K562 (cell line): ENCODE measurements around the gene CAMSAP3. TPM values are rescaled to one million over a fixed set of nuclear protein-coding genes. Genes with fewer than 3 reads are reported as not detected.

Source experiments
- CHD2 ChIP-seq: IDR thresholded peaks from 2 replicates; pipeline ENCODE4 v1.6.1; 2011; ENCODE audit warnings: low read depth, low read length
- CHD7 ChIP-seq: fragments of 200-600 bp; sonication (generic); IDR thresholded peaks from one replicate; pipeline ENCODE4 v1.6.1; 2012; ENCODE audit warnings: mild to moderate bottlenecking, low read depth, low read length, inconsistent platforms
- CTBP1 ChIP-seq: fragments of 450-650 bp; IDR thresholded peaks from 2 replicates; pipeline ENCODE4 v1.6.1; 2016; ENCODE audit warnings: borderline replicate concordance
- DMBX1 ChIP-seq: fragments of 250-450 bp; sonication (Bioruptor Pico); IDR thresholded peaks from 2 replicates; pipeline ENCODE4 v1.8.0; 2022; ENCODE audit warnings: inconsistent platforms, mild to moderate bottlenecking, moderate library complexity, borderline replicate concordance
- ETS2 ChIP-seq: IDR thresholded peaks from 2 replicates; pipeline ENCODE4 v1.6.1; 2016; ENCODE audit warnings: borderline replicate concordance, missing genetic modification characterization, mild to moderate bottlenecking, moderate library complexity, missing compliant biosample characterization; ENCODE audit not compliant: poor library complexity, severe bottlenecking
- GATA2 ChIP-seq: sonication (generic); formaldehyde crosslinking; IDR thresholded peaks from 2 replicates; pipeline ENCODE4 v1.4.0; 2020; ENCODE audit warnings: mild to moderate bottlenecking, missing genetic modification reagents
- GTF2B ChIP-seq: IDR thresholded peaks from 2 replicates; pipeline ENCODE4 v1.6.1; 2011; ENCODE audit not compliant: insufficient read length; ENCODE audit errors: extremely low read depth
- HES1 ChIP-seq: fragments of 450-650 bp; IDR thresholded peaks from 2 replicates; pipeline ENCODE4 v1.6.1; 2016; ENCODE audit warnings: low read depth, mild to moderate bottlenecking, moderate library complexity
- MCM2 ChIP-seq: fragments of 450-650 bp; IDR thresholded peaks from 2 replicates; pipeline ENCODE4 v1.6.1; 2017; ENCODE audit warnings: low read depth, mild to moderate bottlenecking
- NR2C1 ChIP-seq, 2 experiments: fragments of 450-650 bp; IDR thresholded peaks; 2 replicates each; pipeline ENCODE4 v1.6.1; 2017; ENCODE audit warnings: mild to moderate bottlenecking in 2 of 2, antibody characterized with exemption in 1 of 2, inconsistent platforms in 1 of 2, missing compliant biosample characterization in 1 of 2, missing genetic modification characterization in 1 of 2
- ZEB2 ChIP-seq: fragments of 450-650 bp; IDR thresholded peaks from 2 replicates; pipeline ENCODE4 v1.6.1; 2016
- ZNF518B ChIP-seq: fragments of 250-450 bp; sonication (Bioruptor Pico); IDR thresholded peaks from 2 replicates; pipeline ENCODE4 v1.5.0; 2021; ENCODE audit warnings: mild to moderate bottlenecking, moderate library complexity
- ZZZ3 ChIP-seq: fragments of 450-650 bp; IDR thresholded peaks from 2 replicates; pipeline ENCODE4 v1.6.1; 2016; ENCODE audit warnings: antibody characterized with exemption, mild to moderate bottlenecking, moderate library complexity
- polyA plus RNA-seq, 8 experiments: library from polyadenylated mRNA; depleted of rRNA in 4 of 8; stranded (reverse) in 5 of 8; unstranded in 3 of 8; fragments of >200 nt; fragmentation: Nextera tagmentation in 2 of 8; fragmentation: Illumina TruSeq in 1 of 8; extraction: Ambion mirVana in 2 of 8; extraction: Trizol in 1 of 8; gene quantifications; 2 replicates each; pipeline versions ENCODE4 v1.2.1 to v1.2.3, GENCODE V29; 2011 to 2014; ENCODE audit warnings: inconsistent platforms in 1 of 8, missing spikeins in 1 of 8
- total RNA-seq, 7 experiments: library from RNA; depleted of rRNA in 6 of 7; stranded (reverse); fragments of >200 nt in 6 of 7; fragmentation: Illumina TruSeq in 2 of 7; extraction: Trizol in 2 of 7; gene quantifications; 2 replicates each; pipeline versions ENCODE4 v1.2.1 to v1.2.3, GENCODE V29; 2011 to 2021; ENCODE audit warnings: low replicate concordance in 1 of 7

Gene CAMSAP3
- total and polyA plus RNA-seq, 9 of the 15 experiments (the other 6 are each of a cell fraction or from before 2014, with no cell fraction given): 0.01 to 0.89 (median 0.22) TPM; not detected in 1

- TF ChIP-seq HES1: no peak
- TF ChIP-seq CHD2: no peak
- no peak for TF ChIP-seq GTF2B
- TF ChIP-seq ETS2 (tag): no peak
- TF ChIP-seq ZEB2: no peak
- TF ChIP-seq ZNF518B (CRISPR knock-in tag): no peak
- TF ChIP-seq ZZZ3: no peak
- no peak for TF ChIP-seq DMBX1 (CRISPR knock-in tag)
- TF ChIP-seq CTBP1: no peak
- TF ChIP-seq CHD7: no peak
- TF ChIP-seq NR2C1 (IDR thresholded peaks at IDR 0.05): no peak
- no peak for TF ChIP-seq NR2C1 (tag; IDR thresholded peaks at IDR 0.05)
- no peak for TF ChIP-seq MCM2
- no peak for TF ChIP-seq GATA2 (CRISPR knock-in tag)
Observed at GRCh38 chr19:7578127-7578526, 17.5 kb upstream of the CAMSAP3 start (continued).
